ENCODE data around the gene UNC80. TPM values are rescaled to one million over a fixed set of nuclear protein-coding genes. Genes with fewer than 3 reads are reported as not detected.

UNC80 gene
- polyA plus RNA-seq, 3 donors = 1.3 to 1.7 (median 1.3) TPM

DNA sequence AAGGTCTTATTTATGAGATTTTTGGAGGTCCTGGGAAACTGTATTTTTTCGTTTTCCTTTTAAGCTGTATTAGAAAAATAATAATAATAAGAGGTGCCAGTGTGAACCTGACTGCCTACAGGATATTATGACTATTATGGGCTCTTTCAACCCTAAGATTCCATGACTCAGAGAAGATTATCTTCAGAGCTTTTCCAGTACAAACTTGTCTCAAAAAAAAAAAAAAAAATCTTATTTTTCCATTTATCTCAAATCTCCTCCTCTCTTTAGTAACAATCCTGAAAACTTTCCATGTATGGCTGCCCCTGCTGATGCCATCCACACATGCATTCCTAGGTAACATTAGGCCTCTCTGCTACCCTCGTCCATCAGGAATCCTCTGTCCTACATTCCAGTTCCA lies 194.1 kb downstream of the UNC80 start:
- no peak for DNase-seq (ENCODE audit: low read depth in 3 of 3, low spot score in 2 of 3)

DNA sequence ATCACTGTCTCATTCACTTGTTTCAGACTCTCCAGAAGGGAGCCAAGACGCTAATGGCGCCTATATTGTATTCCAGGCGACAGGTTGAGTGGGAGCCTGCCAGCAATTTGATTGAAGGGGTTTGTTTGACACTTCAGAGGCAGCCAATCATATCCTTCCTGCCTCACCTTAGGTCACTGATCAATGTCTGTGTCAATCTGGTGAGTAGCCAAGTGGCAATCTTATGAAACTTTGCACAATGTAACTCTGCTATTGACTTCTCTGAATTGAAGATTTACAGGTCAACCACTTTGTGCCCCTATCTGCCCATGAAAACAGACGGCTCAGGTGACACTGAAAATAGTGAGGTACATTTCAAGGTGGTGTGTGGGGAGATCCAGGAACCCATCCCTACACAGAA lies 198.1 kb downstream of the UNC80 start:
- DNase-seq (ENCODE audit: low read depth in 3 of 3, low spot score in 2 of 3) = no peak

DNA sequence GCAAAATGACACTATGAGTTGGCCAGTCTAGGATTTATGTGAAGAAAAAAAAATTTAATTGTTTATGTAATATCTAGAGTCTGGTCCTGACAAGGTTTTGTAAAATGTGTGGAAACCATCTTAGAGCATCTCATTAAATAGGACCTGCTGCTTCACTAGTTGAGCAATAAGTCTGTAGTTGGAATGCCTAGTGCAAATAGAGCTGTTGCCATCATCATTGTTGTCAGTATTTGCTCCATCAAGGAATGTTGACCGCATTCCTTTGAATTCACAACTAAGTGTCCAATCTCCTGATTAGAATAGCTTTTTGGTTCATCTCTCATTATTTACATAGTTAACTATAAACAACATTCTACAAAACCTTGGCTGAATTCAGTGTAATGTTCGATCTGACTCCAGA lies 198.6 kb downstream of the UNC80 start:
- DNase-seq (ENCODE audit: low read depth in 3 of 3, low spot score in 2 of 3) = no peak

DNA sequence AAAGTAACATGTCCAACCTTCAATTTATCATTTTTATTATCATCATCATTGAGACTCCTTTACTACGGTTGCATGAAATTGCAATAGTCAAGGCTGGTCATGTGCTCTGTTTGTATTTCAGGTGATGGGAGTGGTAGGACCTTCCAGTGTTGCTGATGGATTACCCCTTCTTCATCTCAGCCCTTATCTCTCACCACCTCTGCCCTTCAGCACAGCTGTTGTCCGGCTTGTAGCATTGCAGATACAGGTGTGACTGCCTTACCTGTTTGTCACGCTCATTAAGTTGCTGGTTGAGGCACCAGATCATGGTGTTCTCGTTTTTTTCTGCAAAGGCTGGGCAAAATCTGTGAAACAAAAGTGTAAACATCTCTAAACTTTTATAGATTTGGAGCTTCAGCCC lies 199.1 kb downstream of the UNC80 start:
- DNase-seq (ENCODE audit: low read depth in 3 of 3, low spot score in 2 of 3) = no peak

DNA sequence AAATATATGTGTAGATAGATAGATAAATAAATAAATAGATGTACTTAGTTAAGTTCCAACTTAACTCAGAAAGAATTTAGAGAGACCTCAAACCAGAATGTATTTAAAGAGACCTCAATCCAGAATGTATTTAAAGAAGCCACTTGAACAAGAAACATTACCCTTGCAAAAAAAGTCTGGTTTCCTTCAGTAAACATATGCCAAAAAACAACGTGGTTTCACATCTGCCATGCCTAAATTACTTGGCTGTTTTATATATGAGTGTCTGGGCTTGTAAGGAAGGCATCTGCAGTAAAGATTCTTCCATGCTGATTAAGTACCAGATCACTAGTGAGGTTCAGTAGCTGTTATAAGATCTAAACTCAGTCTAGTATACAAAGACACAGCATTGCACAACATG lies 201.7 kb downstream of the UNC80 start:
- no peak for DNase-seq (ENCODE audit: low read depth in 3 of 3, low spot score in 2 of 3)

DNA sequence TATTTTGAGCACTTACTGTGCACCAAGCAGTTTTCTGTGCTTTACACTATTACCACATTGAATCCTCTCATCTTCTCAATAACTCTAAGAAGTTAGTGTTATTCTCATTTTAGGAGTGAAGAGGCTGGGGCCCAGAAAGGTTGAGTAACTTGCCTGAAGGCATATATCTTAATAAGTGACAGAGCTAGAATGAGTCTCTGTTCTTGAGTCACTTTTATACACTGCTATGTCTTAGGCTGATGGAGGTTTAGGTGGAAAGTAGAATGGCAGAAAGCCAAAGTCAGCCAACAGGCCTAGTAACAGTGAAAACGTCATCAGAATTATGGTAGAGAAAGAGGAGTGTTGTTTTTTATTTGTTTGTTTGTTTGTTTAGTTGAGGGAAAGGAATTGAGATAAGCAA lies 202.9 kb downstream of the UNC80 start:
- no peak for DNase-seq (ENCODE audit: low read depth in 3 of 3, low spot score in 2 of 3)

DNA sequence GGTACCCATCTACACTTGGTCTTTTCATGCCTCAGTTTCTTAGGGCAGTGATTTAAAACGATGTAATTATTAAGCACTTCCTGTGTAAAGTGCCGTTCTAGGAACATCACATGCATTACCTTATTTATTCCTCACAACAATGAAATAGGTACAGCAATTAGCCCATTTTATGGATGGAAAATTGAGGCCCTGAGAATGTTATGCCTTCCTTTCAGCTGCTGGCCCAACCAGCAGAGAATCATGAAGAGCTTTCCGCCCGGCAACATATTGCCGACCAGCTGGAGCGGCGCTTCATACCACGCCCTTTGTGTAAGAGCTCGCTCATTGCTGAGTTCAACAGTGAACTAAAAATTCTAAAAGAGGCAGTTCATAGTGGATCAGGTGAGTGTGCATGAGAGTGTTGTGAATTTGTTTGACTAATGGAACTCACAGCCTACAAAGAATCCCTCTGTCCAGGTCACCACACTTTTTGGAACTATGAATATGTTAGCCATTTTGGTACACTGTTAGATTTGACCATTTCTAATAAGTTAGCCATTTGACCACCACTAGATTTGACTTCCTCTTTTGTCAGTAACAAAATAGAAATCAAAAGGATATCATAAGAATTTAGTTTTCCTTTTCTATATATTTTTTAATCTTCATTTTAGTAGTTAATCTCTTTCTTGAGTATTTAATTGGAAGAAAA lies 205.2 kb downstream of the UNC80 start:
- no peak for DNase-seq (ENCODE audit: low read depth in 3 of 3, low spot score in 2 of 3)

DNA sequence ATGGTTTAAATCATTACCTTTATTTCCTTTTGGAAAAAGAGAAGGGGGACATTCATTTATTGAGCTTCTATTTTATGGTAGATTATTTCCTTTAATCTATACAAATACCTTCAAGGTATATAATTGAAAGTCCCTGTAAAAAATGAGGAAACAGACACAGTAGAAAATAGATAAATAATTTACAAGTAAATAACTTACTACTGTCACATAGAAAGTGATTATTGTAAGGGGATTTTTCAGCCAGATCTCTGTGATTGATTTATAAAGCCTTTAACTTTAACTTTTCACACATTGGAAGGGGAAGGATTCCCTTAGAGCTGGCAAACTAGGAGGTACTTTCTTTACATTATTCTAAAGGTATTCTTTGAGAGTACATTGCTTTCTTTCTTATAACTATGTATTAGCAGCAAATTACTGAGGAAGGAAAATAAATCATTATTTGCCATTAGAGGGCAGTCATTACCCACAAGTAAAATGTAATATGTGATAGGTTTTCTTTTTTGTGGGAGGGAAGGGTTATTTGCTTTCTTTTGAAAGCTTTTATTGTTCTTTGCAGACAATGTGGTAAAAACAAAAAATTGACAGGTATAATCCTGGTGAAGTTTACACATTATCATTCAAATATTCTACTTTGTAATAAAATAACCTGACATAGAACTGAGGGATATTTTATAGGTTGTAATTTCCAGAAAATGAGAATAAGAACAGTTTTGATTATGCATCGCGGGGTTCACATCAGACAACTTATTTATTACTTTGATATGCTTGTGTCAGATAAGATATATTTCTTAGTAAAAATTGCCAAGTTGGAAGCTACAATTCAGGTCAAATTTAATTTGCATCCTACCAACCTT lies 206.0 kb downstream of the UNC80 start:
- DNase-seq (ENCODE audit: low read depth in 3 of 3, low spot score in 2 of 3) = peak in 1 of 3 donors; percentile 16

DNA sequence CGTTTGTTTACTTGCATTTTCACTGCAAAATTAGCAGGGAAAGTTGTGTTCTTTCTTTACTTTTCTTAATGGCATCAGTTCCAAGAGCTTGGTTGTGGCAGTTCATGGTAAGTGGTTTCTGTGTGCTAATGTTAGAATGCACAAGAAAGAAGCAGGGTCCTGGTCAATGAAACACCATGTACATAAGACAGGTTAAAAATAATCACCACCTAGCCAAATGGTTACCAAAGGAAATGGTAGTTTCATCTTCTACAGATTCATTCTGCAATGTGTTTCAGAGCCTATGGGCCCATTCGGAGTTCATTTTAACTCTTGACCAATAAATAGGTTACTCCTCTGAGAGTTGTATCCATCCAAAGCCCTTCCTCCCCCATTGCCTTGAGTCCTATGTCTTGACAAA lies 212.7 kb downstream of the UNC80 start:
- no peak for DNase-seq (ENCODE audit: low read depth in 3 of 3, low spot score in 2 of 3)

DNA sequence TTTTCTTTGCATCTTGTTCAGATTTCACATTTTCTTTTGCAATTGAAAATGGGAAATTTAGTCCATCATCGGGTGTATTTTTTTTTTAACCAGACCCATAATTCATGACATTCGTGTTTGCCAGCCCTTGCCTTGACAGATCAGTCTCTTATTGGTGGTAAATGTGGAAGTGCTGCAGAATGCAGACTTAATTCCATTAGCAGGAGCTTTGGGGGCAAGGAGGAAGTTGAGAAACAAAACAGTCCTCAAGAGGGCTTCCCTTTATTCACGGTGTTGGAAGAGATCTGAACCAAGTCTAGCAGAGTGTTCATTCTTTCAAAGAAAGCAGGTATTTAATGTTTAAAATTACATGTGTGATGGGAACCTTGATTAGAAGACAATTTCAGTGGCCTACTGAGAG lies 214.2 kb downstream of the UNC80 start:
- no peak for DNase-seq (ENCODE audit: low read depth in 3 of 3, low spot score in 2 of 3)

DNA sequence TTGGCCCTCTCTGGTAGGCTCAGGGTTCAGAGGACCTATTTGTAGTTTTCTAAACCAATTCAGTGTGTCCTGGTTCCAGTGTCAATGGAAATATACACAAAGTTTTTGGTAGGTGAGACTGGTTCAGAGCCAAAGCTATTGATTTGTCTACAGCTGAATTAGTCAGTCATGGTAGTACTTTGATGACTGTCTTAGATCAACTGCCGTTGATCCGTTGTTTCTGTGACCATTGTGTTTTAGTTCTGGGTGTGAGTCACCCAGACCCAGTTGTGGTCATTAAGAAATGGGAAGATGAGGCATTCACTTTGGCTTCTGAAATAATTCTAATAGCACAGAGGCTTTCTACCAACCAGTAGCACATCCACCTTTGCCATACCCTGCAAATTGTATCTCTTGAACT lies 214.8 kb downstream of the UNC80 start:
- no peak for DNase-seq (ENCODE audit: low read depth in 3 of 3, low spot score in 2 of 3)

DNA sequence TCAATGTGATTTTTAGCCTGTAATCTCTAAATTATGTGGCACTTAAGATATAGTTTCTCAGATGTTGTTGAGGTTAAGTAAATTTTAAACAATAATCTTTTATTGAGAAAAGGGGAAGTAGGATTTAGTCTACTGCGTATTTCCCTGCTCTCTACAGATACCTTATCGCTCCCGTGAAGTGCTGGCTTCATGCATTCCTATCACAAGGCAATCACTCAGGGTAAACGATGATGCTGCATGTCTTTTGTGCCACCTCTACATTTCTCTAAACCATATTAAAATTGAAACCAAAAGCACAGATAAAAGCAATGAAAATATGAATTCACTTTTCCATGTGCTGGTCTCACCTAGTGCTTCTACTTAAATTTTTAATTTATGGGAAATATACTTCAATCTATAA lies 216.4 kb downstream of the UNC80 start:
- DNase-seq (ENCODE audit: low read depth in 3 of 3, low spot score in 2 of 3) = no peak

DNA sequence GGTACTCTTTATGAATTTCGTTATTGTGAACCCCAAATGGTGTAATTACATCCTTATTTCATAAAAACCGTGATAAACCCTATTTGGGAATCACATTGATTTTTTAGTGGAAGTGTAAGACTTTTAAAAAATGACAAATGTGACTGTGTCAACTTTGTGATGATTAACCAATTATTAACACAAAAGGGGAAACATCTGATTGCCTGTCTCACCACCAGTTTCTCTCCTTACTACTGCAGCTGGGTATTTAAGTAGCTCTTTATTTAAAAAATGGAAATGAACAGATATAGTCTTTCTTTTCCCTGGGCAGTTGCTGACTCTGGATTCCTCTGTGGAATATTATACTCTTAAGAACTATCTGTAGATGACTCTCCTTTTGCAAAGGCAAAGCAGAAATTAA lies 219.2 kb downstream of the UNC80 start:
- no peak for DNase-seq (ENCODE audit: low read depth in 3 of 3, low spot score in 2 of 3)

DNA sequence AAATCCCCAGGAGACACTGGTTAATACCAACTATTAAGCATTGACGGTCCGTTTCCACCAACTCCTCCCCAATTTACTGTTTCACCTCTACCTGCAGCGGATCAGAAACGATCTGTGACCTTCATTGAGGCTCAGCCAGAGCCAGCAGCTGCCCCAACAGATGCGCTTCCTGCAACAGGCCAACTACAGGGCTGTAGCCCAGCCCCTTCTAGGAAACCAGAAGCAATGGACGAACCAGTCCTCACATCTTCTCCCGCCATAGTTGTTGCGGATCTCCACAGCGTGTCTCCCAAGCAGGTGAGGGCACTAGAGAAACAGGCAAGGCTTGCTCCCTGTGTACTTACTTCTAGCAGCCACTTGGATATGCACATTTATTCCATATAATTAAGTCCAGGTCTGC lies 222.3 kb downstream of the UNC80 start:
- DNase-seq (ENCODE audit: low read depth in 3 of 3, low spot score in 2 of 3) = no peak

DNA sequence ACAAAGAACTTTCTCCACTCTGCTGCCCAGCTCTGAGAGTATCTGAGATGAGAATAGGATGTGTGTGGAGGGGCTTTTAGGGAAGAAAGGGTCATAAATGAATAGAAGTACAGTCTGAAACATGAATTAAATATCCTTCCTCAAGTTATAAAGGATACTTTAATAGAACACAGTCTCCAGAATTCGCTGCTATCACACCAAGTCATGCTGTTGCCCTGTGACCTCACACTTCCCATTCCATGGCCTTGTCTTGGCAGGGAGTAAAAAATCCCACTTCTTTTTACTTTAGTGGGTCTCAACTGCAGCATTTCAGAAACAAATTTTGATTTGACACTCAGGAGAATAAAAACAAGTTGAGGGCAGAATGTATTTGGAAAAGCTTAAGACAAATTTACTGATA lies 227.0 kb downstream of the UNC80 start:
- DNase-seq (ENCODE audit: low read depth in 3 of 3, low spot score in 2 of 3) = no peak

DNA sequence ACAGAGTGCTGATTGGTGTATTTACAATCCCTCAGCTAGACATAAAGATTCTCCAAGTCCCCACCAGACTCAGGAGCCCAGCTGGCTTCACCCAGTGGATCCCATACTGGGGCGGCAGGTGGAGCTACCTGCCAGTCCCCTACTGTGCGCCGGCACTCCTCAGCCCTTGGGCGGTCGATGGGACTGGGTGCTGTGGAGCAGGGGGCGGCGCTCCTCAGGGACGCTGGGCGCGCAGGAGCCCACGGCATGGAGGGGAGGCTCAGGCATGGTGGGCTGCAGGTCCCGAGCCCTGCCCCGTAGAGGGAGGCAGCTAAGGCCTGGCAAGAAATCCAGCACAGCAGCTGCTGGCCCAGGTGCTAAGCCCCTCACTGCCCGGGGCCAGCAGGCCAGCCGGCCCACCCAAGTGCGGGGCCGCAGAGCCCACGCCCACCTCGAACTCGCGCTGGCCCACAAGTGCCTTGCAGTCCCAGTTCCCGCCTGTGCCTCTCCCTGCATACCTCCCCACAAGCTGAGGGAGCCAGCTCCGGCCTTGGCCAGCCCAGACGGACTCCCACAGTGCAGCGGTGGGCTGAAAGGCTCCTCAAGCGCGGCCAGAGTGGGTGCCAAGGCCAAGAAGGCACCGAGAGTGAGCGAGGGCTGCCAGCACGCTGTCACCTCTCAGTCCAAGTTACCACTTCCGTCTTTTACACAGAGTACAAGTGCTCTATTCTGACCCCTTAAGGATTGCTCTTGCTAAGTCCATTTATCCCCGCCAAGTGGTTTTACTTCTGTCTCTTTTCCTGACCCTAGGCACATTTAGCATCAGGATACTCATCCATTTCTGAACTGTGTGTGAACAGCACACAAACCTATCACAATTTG lies 229.1 kb downstream of the UNC80 start:
- DNase-seq (ENCODE audit: low read depth in 3 of 3, low spot score in 2 of 3) = no peak

DNA sequence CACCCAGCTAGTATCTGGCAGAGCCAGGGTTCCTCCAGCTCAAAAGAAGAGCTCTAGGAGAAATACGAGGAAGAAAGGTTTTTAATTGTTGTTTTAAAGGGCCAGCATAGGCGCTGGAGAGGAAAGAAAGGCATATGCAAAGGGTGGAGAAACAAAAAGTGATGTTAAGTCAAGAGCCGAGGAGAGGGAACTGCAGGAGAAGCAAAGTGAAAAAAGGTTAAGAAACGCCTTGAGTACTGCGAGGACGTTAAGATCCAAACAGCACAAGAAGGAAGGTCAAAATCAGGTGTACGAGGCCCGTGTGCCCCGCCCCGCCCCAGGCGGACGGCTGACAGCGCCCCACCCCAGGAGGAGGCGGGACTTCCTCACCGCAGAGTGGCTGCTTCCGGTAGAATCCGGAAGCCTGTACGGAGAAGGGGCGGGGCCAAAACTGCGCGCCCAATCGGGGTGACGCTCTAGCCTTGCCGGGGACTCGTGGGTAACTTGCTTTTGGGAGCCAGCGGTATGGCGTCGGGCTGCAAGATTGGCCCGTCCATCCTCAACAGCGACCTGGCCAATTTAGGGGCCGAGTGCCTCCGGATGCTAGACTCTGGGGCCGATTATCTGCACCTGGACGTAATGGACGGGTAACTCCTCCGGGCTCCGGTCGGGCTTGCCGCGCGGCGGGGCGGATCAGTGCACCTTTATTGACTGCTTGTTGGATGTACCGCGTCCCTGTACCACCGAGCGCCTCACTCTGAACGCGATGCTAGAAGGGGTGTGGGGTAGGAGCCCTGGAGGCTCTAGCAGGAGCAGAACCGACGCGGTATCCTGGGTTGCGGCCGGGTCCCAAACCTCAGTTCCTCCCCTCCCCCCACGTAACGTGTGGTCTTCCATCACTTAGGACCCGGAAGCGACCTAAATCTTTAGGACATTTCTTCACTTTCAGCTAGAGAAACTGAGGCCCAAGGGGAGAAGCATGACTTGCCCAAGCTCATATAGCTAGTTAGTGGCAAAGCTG lies 230.8 kb downstream of the UNC80 start, which contains the start of gene RPE:
TSS of gene RPE (plus strand) at position 481 of the 1,000 bp plus-strand sequence. CDS start at position 505, 24 bp downstream.
- peak; percentile 81 to 91 (median 83) for DNase-seq (ENCODE audit: low read depth in 3 of 3, low spot score in 2 of 3)

DNA sequence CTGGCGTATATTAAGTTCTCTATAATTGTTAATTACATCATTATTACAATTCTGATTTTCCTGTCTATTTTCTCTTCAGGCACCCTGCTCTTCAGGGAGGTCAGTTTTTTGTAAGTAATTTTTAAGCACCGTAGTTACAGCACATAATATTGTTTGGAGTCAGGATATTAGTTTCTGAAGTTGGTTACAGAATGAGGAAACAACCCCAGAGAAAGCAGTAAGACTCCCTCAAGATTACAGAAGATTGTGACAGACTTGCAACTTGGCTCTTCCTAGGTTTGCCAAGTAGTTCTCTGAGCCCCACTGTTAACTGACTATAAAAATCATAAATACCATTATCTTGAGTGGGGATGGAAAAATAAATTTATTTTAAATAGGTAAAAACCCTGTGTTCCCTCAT lies 231.7 kb downstream of the UNC80 start:
- no peak for DNase-seq (ENCODE audit: low read depth in 3 of 3, low spot score in 2 of 3)

DNA sequence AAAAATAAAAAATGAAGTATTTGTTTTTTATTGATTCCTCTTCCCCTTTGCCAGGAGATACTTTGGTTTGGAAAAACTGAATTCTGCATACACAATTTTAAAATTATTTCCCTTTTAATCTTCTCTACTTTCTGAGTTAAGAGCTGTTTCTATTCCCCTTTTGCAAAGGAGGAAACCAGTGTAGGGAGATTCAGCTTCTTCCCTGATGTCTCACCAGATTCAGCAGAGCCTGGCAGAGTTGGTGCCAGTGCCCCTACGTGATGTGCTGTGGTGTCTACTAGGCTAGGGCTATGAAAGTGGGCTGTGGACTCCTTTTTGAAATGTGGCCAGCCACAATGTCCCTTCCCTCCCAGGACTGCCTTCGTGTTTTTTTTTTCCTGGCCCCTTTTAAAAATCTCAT lies 233.2 kb downstream of the UNC80 start:
- DNase-seq (ENCODE audit: low read depth in 3 of 3, low spot score in 2 of 3) = no peak

DNA sequence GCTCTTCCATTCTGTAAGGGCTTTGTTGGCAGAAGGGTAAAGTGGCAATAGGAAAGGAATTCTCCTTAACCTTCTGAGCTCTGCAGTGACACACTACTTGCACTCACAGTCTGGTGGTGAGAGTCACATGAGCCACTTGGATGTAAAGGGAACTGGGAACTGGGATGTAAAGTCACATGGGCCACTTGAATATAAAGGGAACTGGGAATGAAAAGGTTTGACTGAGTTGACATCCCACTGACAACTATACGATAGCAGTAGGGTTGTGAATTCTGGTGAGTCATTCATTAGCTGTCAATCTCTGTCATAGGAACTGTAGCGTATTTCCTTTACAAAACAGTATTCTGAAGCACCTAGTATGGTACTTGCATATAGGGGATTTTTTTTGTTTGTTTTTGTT lies 236.3 kb downstream of the UNC80 start:
- no peak for DNase-seq (ENCODE audit: low read depth in 3 of 3, low spot score in 2 of 3)
